ENCODE data around the gene GNAS.

GRCh38 chr20:58816957-58817651 is 35.4 kb upstream of the GNAS start:
- no peak for TF ChIP-seq CTCF (IDR thresholded peaks at IDR 0.05; ENCODE audit: low read depth, low read length, missing input control)
- TF ChIP-seq MAX (IDR thresholded peaks at IDR 0.05): no peak

Data from liver (tissue), 2 donors.